Panc1 (cell line): ENCODE data around the gene PTPN11. TPM values are rescaled to one million over a fixed set of nuclear protein-coding genes. Genes with fewer than 3 reads are reported as not detected.

Source experiments
- ATAC-seq: fragments of 200-7000 bp; cut with Tn5 transposase; 2 replicates; pipeline ENCODE4 v1.9.1; 2020; ENCODE audit warnings: mild to moderate bottlenecking, moderate library complexity
- BruUV-seq: library from RNA; stranded (reverse); fragments of 400-500 nt; replicated peaks from 2 replicates; lab custom pipeline; 2021; lab: Mats Ljungman, UMichigan
- CTCF ChIA-PET: fragments of 300-600 bp; sonication (Branson Sonifier 250); formaldehyde crosslinking; loops from one replicate; lab custom pipeline; 2022; ENCODE audit warnings: antibody characterized with exemption; lab: Charles Lee
- POLR2A ChIA-PET: fragments of 300-600 bp; sonication (Branson Sonifier 250); formaldehyde crosslinking; loops from one replicate; lab custom pipeline; 2022; ENCODE audit warnings: antibody characterized with exemption; lab: Charles Lee
- DNase-seq: peaks from one replicate; pipeline ENCODE4 v3.0.0-alpha.2; 2010; ENCODE audit warnings: low read depth, low spot score
- H3K27ac ChIP-seq: 2 replicates; pipeline ENCODE4 v1.5.1; 2011; ENCODE audit warnings: mild to moderate bottlenecking, low read length, inconsistent platforms
- H3K27me3 ChIP-seq: fragments of 200-500 bp; sonication (Bioruptor generic); 2 replicates; pipeline ENCODE4 v1.6.0; 2014; ENCODE audit warnings: low read length, inconsistent platforms; ENCODE audit not compliant: control insufficient read depth, insufficient read depth
- H3K36me3 ChIP-seq: fragments of 200-500 bp; sonication (Bioruptor generic); 2 replicates; pipeline ENCODE4 v1.5.1; 2014; ENCODE audit warnings: inconsistent platforms, mild to moderate bottlenecking, low read length, moderate library complexity; ENCODE audit not compliant: control insufficient read depth, insufficient read depth
- H3K4me1 ChIP-seq: 2 replicates; pipeline ENCODE4 v1.5.1; 2011; ENCODE audit warnings: inconsistent platforms, mild to moderate bottlenecking, low read length, moderate library complexity; ENCODE audit not compliant: control insufficient read depth, insufficient read depth
- H3K4me3 ChIP-seq, 2 experiments: 2 replicates each; pipeline ENCODE4 v1.5.1; 2011 to 2012; ENCODE audit warnings: low read depth in 2 of 2, low read length in 2 of 2, mild to moderate bottlenecking in 2 of 2, inconsistent platforms in 1 of 2, moderate library complexity in 1 of 2
- H3K9me3 ChIP-seq: fragments of 200-500 bp; sonication (Bioruptor generic); 2 replicates; pipeline ENCODE4 v1.5.1; 2014; ENCODE audit warnings: low read depth, mild to moderate bottlenecking, inconsistent platforms, low read length, moderate library complexity; ENCODE audit not compliant: control insufficient read depth, insufficient read depth
- CTCF ChIP-seq: fragments of 450-650 bp; IDR thresholded peaks from 2 replicates; pipeline ENCODE4 v1.5.1; 2017; ENCODE audit warnings: mild to moderate bottlenecking
- POLR2AphosphoS5 ChIP-seq: IDR thresholded peaks from 2 replicates; pipeline ENCODE4 v1.6.1; 2012; ENCODE audit warnings: mild to moderate bottlenecking, low read depth, low read length, moderate library complexity
- REST ChIP-seq, 2 experiments: IDR thresholded peaks; 2 replicates each; pipeline ENCODE4 v1.6.1; 2011 to 2012; ENCODE audit warnings: low read depth in 2 of 2, control low read depth in 1 of 2, low read length in 1 of 2, mild to moderate bottlenecking in 1 of 2, moderate library complexity in 1 of 2; ENCODE audit not compliant: insufficient read depth in 1 of 2
- SIN3A ChIP-seq: IDR thresholded peaks from 2 replicates; pipeline ENCODE4 v1.6.1; 2012; ENCODE audit warnings: low read depth, mild to moderate bottlenecking, low read length, moderate library complexity, borderline replicate concordance; ENCODE audit not compliant: insufficient read depth
- TCF7L2 ChIP-seq: IDR thresholded peaks from 2 replicates; pipeline ENCODE4 v1.6.1; 2011; ENCODE audit warnings: mild to moderate bottlenecking, low read depth, low read length, inconsistent platforms
- in situ Hi-C: cut with HindIII; loops from 2 replicates; pipeline ENCODE4 v1.10.0; 2016; ENCODE audit warnings: low sequenced_read_pairs, low pct_unique_long_range_greater_than_20kb
- intact Hi-C: fragments of 100-400 bp; cut with micrococcal nuclease; formaldehyde crosslinking; loops from one replicate; pipeline ENCODE4 v1.10.0; 2022; ENCODE audit not compliant: unreplicated experiment
- total RNA-seq: library from RNA; stranded (reverse); gene quantifications from one replicate; pipeline ENCODE4 v1.2.1, GENCODE V29; 2021; ENCODE audit not compliant: unreplicated experiment

The PTPN11 gene
- total RNA-seq, 1 experiment from 2014 or later, result 139 TPM

- H3K27me3 ChIP-seq, result no peaks in the 10 kb centered on the region
- no peak for DNase-seq
- in situ Hi-C loops, result no loop called here
- TF ChIP-seq CTCF (no peak), REST (IDR thresholded peaks at IDR 0.05; ENCODE audit: insufficient read depth in 1 of 2, low read depth in 2 of 2, low read length in 1 of 2) (no peak), SIN3A (no peak), POLR2AphosphoS5 (no peak), TCF7L2 (no peak)
- ChIA-PET CTCF (no interaction called here), POLR2A (no interaction called here)
- no peak for ATAC-seq
- no TSS peak for BruUV-seq
- no peak overlapping the region for H3K27ac ChIP-seq
- no peaks in the 10 kb centered on the region for H3K4me1 ChIP-seq
- intact Hi-C loops, result no loop called here
- H3K9me3 ChIP-seq, result no peaks in the 10 kb centered on the region
- no peak overlapping the region for H3K4me3 ChIP-seq
- H3K36me3 ChIP-seq, result peaks cover 4% of the 10 kb centered on the region
Measured at GRCh38 chr12:112480931-112481330, 62.2 kb downstream of the PTPN11 start.

- no peak for DNase-seq
- Histone ChIP-seq H3K27me3 (no peaks in the 10 kb centered on the region), H3K4me3 (no peak overlapping the region), H3K36me3 (peaks cover 1% of the 10 kb centered on the region; the same call in 1 of the 2 replicates), H3K9me3 (no peaks in the 10 kb centered on the region), H3K4me1 (no peaks in the 10 kb centered on the region), H3K27ac (no peak overlapping the region)
- BruUV-seq, result no TSS peak
- in situ Hi-C loops (no loop called here), intact Hi-C loops (no loop called here)
- ChIA-PET CTCF (no interaction called here), POLR2A (no interaction called here)
- no peak for ATAC-seq
- TF ChIP-seq TCF7L2 (no peak), REST (IDR thresholded peaks at IDR 0.05; ENCODE audit: insufficient read depth in 1 of 2, low read depth in 2 of 2, low read length in 1 of 2) (no peak), CTCF (no peak), SIN3A (no peak), POLR2AphosphoS5 (no peak)
Measured at GRCh38 chr12:112482733-112483132, 64.0 kb downstream of the PTPN11 start.
